Measurements from ENCODE around the gene SPEG. TPM values are rescaled to one million over a fixed set of nuclear protein-coding genes. Genes with fewer than 3 reads are reported as not detected.

Gene SPEG
- polyA plus RNA-seq, 1 donor (not counting 4 experiments of a cell fraction or from before 2014, with no cell fraction given): 18.8 TPM

DNA sequence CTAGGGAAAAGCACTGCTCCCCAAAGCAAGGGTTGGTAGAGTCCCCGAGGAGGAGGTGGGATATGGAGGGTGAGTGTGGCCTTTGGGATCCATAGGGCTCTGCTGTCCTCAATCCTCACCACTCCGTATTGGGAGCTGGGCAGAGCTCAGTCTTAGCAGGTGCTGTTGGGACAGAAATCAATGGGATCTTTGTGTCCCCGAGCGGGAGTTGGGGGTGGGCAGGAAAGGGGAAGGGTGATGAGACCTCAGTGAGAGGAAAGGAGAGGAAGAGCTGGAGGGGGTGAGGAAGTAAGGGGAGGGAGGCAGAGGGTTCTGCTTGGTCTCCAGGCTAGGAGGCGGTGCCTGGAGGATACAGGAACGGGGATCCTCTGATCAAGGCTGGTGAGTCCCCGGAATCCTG is 82.2 kb downstream of the SPEG start:
- H3K27me3 ChIP-seq (ENCODE audit: control insufficient read depth, extremely low read depth, insufficient read depth, low read length): peaks cover 63% of the 10 kb centered on the region
- TF ChIP-seq, protein P1, sequence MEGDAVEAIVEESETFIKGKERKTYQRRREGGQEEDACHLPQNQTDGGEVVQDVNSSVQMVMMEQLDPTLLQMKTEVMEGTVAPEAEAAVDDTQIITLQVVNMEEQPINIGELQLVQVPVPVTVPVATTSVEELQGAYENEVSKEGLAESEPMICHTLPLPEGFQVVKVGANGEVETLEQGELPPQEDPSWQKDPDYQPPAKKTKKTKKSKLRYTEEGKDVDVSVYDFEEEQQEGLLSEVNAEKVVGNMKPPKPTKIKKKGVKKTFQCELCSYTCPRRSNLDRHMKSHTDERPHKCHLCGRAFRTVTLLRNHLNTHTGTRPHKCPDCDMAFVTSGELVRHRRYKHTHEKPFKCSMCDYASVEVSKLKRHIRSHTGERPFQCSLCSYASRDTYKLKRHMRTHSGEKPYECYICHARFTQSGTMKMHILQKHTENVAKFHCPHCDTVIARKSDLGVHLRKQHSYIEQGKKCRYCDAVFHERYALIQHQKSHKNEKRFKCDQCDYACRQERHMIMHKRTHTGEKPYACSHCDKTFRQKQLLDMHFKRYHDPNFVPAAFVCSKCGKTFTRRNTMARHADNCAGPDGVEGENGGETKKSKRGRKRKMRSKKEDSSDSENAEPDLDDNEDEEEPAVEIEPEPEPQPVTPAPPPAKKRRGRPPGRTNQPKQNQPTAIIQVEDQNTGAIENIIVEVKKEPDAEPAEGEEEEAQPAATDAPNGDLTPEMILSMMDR (optimal IDR thresholded peaks at IDR 0.05 in 1 of 3, IDR thresholded peaks at IDR 0.05 in 1 of 3, conservative IDR thresholded peaks at IDR 0.05 in 1 of 3; ENCODE audit: extremely low read depth in 1 of 3, insufficient read depth in 2 of 3, low read length in 3 of 3): no peak
- no peak for TF ChIP-seq EZH2 (IDR thresholded peaks at IDR 0.05; ENCODE audit: low read length)
- H3K4me3 ChIP-seq (ENCODE audit: control insufficient read depth in 2 of 3, extremely low read depth in 1 of 3, insufficient read depth in 2 of 3, low read depth in 1 of 3, low read length in 3 of 3): no peak overlapping the region
- no peak overlapping the region for H2AFZ ChIP-seq (ENCODE audit: control insufficient read depth, low read length)
- FAIRE-seq (no peak), DNase-seq (ENCODE audit: low read depth, low spot score) (no peak)
- H3K4me1 ChIP-seq (ENCODE audit: control insufficient read depth, extremely low read depth, insufficient read depth, low read length): peaks cover 2% of the 10 kb centered on the region
- H3K4me2 ChIP-seq (ENCODE audit: control insufficient read depth, extremely low read depth, insufficient read depth, low read depth, low read length): no peak overlapping the region
- H3K79me2 ChIP-seq (ENCODE audit: control insufficient read depth, insufficient read depth, low read length): no peaks in the 10 kb centered on the region
- H3K9me3 ChIP-seq (ENCODE audit: control insufficient read depth, low read depth, low read length): no peaks in the 10 kb centered on the region
- dilution Hi-C loops (cut with MboI; ENCODE audit: extremely low pct_ligation_motif_present, low sequenced_read_pairs): no loop called here
- no peak overlapping the region for H3K9ac ChIP-seq (ENCODE audit: control insufficient read depth, extremely low read depth, insufficient read depth, low read length)
- H3K36me3 ChIP-seq (ENCODE audit: control insufficient read depth in 2 of 2, extremely low read depth in 1 of 2, insufficient read depth in 2 of 2, low read length in 2 of 2): no peaks in the 10 kb centered on the region
- no peak overlapping the region for H3K27ac ChIP-seq (ENCODE audit: control insufficient read depth, insufficient read depth, low read length)
- H4K20me1 ChIP-seq (ENCODE audit: control insufficient read depth, extremely low read depth, insufficient read depth, low read length): no peaks in the 10 kb centered on the region
- no peaks in the 10 kb centered on the region for H3K9me1 ChIP-seq (ENCODE audit: control insufficient read depth, extremely low read depth, insufficient read depth, low read length)

DNA sequence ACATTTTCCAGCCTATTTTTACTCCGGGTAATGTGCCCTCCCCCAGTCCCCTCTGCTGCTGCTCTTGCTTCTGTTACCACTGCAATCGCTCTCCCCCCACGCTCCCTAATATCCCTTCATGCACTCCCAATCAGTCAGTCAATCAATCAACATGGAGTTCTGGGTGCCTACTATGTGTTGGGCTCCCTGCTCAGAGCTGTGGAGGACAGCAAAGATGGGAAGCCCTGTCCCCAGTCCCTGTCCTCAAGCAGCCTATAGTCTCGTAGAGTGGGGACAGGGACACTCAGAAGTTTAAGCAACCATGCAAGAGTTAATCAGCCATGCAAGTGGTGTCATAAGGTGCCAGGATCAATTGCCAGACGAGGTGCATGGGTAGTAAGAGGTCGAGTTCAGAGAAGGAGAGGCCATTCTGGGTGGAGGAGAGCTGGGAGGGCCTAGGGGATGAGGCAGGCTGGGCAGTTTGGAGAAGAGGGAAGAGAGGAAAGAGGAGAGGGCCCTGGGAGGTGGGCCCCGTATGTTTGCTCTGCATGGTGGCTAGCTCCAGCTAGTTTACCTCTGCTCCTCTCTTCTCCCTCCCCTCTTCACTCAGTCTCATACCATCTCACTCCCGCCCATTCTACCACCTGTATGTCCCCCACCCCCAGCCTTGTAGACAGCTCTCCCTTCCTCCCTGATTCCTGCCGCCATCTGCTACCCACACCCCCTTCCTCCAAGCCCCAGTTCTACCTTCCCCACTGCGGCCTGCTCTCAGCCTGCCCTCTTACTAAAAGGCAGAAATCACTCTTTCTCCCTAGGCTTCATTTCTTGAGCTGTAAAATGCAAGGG is 83.5 kb downstream of the SPEG start:
- FAIRE-seq: no peak
- H3K9me1 ChIP-seq (ENCODE audit: control insufficient read depth, extremely low read depth, insufficient read depth, low read length): no peaks in the 10 kb centered on the region
- no peaks in the 10 kb centered on the region for H3K79me2 ChIP-seq (ENCODE audit: control insufficient read depth, insufficient read depth, low read length)
- TF ChIP-seq, protein P1 (optimal IDR thresholded peaks at IDR 0.05 in 1 of 3, IDR thresholded peaks at IDR 0.05 in 1 of 3, conservative IDR thresholded peaks at IDR 0.05 in 1 of 3; ENCODE audit: extremely low read depth in 1 of 3, insufficient read depth in 2 of 3, low read length in 3 of 3): no peak
- H3K4me3 ChIP-seq (ENCODE audit: control insufficient read depth in 2 of 3, extremely low read depth in 1 of 3, insufficient read depth in 2 of 3, low read depth in 1 of 3, low read length in 3 of 3): no peak overlapping the region
- H3K9ac ChIP-seq (ENCODE audit: control insufficient read depth, extremely low read depth, insufficient read depth, low read length): no peak overlapping the region
- no peak for DNase-seq (ENCODE audit: low read depth, low spot score)
- no peak overlapping the region for H3K27ac ChIP-seq (ENCODE audit: control insufficient read depth, insufficient read depth, low read length)
- H3K4me1 ChIP-seq (ENCODE audit: control insufficient read depth, extremely low read depth, insufficient read depth, low read length): peaks cover 8% of the 10 kb centered on the region
- no peak overlapping the region for H2AFZ ChIP-seq (ENCODE audit: control insufficient read depth, low read length)
- H4K20me1 ChIP-seq (ENCODE audit: control insufficient read depth, extremely low read depth, insufficient read depth, low read length): no peaks in the 10 kb centered on the region
- no peaks in the 10 kb centered on the region for H3K9me3 ChIP-seq (ENCODE audit: control insufficient read depth, low read depth, low read length)
- H3K27me3 ChIP-seq (ENCODE audit: control insufficient read depth, extremely low read depth, insufficient read depth, low read length): peaks cover 54% of the 10 kb centered on the region
- no peaks in the 10 kb centered on the region for H3K36me3 ChIP-seq (ENCODE audit: control insufficient read depth in 2 of 2, extremely low read depth in 1 of 2, insufficient read depth in 2 of 2, low read length in 2 of 2)
- dilution Hi-C loops (cut with MboI; ENCODE audit: extremely low pct_ligation_motif_present, low sequenced_read_pairs): no loop called here
- H3K4me2 ChIP-seq (ENCODE audit: control insufficient read depth, extremely low read depth, insufficient read depth, low read depth, low read length): no peak overlapping the region
